Stimulated activated CD8-positive, alpha-beta memory T cell treated with anti-CD3 and anti-CD28 coated beads, Interleukin-12 subunit alpha, Interleukin-12 subunit beta, amount 100 ng/mL, for 1 hour (primary cell): ENCODE data around the gene TBC1D28.
"Not testable (repeated sequence)": the region's sequence is repeated elsewhere in the genome, so short reads cannot be mapped to it uniquely, and the experiment has no call there.

ENCODE experiments used
- DNase-seq: peaks from one replicate; pipeline ENCODE4 v3.0.0-alpha.2; 2020; ENCODE audit warnings: low read depth

The TBC1D28 gene

GRCh38 chr17:18644291-18644690 lies at the start of gene TBC1D28:
TSS of gene TBC1D28 (minus strand) at chr17:18644391. CDS start at chr17:18641352, 3,039 bp downstream.
- DNase-seq = not testable (repeated sequence)

- DNase-seq = not testable (repeated sequence)
Measured at GRCh38 chr17:18682668-18683067, 38.5 kb upstream of the TBC1D28 start.

GRCh38 chr17:18681767-18682571 lies 37.8 kb upstream of the TBC1D28 start, which contains the start of gene FOXO3B:
TSS of gene FOXO3B (minus strand) at chr17:18682314. CDS start at chr17:18681651, 663 bp downstream.
- DNase-seq = peak; percentile 27

DNA sequence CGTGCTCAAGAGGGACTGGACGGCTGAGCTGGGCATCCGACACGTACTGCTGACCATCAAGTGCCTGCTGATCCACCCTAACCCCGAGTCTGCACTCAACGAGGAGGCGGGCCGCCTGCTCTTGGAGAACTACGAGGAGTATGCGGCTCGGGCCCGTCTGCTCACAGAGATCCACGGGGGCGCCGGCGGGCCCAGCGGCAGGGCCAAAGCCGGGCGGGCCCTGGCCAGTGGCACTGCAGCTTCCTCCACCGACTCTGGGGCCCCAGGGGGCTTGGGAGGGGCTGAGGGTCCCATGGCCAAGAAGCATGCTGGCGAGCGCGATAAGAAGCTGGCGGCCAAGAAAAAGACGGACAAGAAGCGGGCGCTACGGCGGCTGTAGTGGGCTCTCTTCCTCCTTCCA lies 33.2 kb upstream of the TBC1D28 start:
- not testable (repeated sequence) for DNase-seq

DNA sequence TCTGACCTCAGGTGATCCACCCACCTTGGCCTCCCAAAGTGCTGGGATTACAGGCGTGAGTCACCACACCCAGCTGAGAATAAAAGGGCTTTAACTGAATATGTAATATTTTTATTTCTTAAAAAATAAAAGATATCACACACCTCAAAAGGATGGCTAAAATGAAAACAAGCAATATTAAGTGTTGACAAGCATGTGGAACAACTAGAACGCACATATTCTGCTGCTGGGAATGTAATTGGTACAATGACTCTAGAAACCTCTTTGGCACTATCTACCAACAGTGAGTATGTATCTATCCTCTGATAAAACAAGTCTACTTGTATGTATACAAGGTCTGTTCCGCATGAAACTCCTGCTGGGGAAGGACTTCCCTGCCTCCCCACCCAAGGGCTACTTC lies 32.7 kb upstream of the TBC1D28 start:
- DNase-seq = not testable (repeated sequence)

GRCh38 chr17:18672395-18673227 lies 28.4 kb upstream of the TBC1D28 start:
- DNase-seq = not testable (repeated sequence)

- not testable (repeated sequence) for DNase-seq
Measured at GRCh38 chr17:18668625-18669024, 24.4 kb upstream of the TBC1D28 start.

GRCh38 chr17:18667535-18667934 lies 23.3 kb upstream of the TBC1D28 start:
- DNase-seq = not testable (repeated sequence)

GRCh38 chr17:18666326-18666725 lies 22.1 kb upstream of the TBC1D28 start:
- DNase-seq = not testable (repeated sequence)

DNA sequence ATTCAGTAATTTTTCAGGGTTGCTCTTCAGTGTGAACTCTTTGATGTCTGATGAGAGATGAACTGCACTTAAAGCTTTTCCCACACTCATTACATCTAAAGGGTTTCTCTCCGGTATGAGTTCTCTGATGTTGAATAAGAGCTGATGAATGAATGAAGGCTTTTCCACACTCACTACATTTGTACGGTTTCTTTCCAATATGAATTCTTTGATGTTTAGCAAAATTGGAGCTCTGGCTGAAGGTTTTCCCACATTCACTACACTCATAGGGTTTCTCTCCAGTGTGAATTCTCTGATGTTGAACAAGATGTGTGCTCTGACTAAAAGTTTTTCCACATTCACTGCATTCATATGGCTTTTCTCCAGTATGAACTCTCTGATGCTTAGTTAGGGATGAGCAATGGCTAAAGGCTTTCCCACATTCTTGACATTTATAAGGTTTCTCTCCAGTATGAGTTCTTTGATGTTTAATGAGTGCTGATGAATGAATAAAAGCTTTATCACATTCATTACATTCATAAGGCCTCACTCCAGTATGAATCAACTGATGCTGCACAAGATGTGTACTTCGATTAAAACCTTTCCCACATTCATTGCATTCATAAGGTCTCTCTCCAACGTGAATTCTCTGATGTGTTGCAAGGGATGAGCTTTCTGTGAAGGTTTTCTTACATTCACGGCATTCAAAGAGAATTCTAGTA lies 17.9 kb upstream of the TBC1D28 start:
- DNase-seq = not testable (repeated sequence)

GRCh38 chr17:18650094-18650493 lies 5.9 kb upstream of the TBC1D28 start:
- not testable (repeated sequence) for DNase-seq

GRCh38 chr17:18643124-18643523 lies 1.1 kb downstream of the TBC1D28 start:
- DNase-seq = not testable (repeated sequence)

GRCh38 chr17:18638357-18638756 lies 5.8 kb downstream of the TBC1D28 start:
- not testable (repeated sequence) for DNase-seq

GRCh38 chr17:18636237-18636636 lies 8.0 kb downstream of the TBC1D28 start:
- DNase-seq = not testable (repeated sequence)

DNA sequence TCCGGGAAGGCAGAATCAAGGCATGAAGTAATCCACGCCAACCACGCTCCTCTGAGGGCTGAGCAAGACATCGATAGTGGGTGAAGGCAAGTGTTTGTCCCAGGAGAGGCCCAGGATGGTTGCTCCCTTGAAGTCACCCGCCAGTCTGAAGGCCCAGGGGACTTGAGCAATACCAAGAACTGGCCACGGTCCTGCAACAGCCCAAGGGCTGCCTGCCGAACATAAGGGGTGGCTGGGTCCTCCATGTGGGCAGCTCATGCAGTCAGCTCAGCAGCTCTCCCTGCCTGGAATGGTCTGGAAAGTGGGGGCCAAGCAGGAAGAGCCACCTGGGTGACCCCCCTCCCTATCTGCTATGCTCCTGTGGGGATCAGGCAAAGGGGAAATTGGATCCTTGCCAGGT lies 8.4 kb downstream of the TBC1D28 start:
- DNase-seq = not testable (repeated sequence)

DNA sequence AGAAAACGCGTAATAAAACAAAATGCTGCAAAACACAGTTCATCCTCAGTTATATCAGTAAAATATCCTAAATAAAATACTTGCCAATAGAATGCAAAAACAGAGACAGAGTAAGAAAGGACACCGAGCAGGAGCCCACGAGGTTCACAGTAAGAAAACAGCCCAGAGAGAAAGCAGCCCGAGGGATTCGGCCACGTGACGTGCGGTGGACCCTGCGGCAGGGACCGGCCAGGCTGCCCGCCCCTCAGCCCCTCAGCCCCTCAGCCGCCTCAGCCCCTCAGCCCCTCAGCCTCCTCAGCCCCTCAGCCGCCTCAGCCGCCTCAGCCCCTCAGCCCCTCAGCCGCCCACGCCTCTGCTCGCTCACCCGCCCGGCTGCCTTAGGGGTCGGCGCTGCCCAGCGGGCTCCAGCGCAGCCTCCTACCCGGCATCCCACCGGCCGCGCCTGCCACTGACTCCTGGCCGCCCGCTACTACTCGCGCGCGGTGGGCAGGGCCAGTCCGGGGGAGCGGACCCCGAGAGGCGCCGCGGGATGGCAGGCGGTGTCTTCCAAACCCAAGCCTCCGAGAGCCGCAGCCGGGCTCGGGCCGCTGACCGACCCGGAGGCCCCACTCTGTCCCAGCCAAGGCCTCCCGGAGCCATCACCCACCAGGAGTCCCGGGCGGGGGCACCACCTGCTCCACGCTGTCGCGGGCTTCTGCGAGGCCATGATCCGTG lies 9.5 kb downstream of the TBC1D28 start:
- DNase-seq = not testable (repeated sequence)

DNA sequence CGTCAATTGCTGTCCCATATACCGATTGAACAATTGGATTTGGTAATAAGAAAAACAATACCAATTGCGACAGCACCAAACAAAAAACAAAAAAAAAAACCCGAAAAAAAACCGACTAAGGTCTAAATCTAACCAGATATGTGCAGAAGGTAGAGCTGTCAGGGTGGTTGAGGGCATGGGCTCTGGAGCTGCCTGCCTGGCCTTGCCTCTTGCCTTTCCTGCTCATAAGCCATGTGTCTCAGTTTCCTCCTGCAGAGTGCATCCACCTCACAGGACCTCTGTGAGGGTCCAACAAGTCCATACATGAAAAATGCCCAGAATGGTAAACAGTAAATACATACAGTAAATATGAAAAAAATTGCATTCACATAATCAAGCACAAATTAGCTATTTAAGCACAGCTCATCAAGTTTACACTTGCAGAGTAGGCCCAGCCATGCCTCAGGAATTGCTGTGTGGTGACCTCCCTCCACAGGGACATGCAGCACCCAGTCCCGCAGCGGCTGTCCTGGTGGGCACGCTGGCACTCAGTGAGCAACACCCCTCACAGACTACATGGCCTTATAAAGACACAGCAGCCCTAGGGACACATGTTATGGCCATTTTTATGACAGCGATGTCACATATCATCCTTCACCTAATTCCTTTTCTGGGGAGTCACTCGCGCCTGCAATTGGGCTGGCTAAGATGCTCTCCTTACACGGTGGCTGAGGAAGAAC lies 17.9 kb downstream of the TBC1D28 start:
- no peak for DNase-seq

- peak; percentile 93 for DNase-seq
Measured at GRCh38 chr17:18625509-18626104, 18.6 kb downstream of the TBC1D28 start.

DNA sequence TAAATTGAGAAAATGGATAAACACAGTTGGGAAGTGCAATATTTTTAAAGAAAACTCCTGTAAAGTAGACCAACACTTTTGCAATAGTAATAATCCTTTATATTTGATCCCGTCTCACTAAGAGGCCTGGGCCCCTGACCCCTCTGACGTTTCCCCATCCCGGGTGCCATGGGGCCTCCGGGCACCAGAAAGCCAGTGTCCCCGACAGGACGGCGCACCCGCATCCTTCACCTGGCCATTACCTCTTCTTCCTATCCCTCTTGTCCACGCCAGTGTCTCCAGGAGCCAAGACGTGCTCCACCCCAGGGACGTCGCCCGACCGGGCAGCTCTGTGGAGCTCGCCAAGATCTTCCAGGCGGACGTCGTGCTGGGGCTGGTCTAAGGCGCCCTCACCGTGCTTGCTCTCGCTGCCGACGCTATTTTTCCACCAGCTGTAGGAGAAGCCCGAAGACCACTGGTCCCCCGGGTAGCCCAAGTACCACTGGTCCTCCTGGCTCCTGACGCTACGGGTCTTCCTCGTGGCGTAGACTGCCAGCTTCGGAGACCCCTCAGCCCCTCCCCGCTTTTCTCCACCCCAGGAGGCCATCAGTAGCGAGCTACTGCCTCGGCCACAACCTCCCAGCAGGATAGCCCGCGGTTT lies 19.2 kb downstream of the TBC1D28 start:
- DNase-seq = peak; percentile 2

- DNase-seq = not testable (repeated sequence)
Measured at GRCh38 chr17:18617613-18618012, 26.6 kb downstream of the TBC1D28 start.
